GM19463 (cell line): ENCODE data around the gene PTPN12.

ENCODE experiments used
- ATAC-seq: cut with Tn5 transposase; IDR thresholded peaks from one replicate; pipeline ENCODE4 v1.9.1; 2021; ENCODE audit warnings: mild to moderate bottlenecking, moderate library complexity; ENCODE audit not compliant: unreplicated experiment

PTPN12 gene

DNA sequence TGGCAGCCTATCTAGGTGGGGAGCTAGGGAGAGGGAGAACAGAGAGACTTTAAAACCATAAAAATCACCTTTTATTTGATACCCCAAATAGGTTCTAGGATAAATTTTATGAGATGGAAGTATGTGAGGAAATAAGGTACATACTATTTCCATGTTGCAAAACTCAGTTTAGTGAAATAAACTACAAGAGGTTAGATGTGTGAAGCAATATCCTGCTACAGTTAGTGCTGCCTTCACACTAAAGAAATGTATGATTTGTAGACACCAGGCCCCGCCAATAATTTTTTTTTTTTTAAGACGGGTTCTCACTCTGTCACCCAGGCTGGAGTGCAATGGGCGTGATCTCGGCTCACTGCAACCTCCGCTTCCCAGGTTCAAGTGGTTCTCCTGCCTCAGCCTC, 124.7 kb downstream of the PTPN12 start:
- no peak for ATAC-seq

DNA sequence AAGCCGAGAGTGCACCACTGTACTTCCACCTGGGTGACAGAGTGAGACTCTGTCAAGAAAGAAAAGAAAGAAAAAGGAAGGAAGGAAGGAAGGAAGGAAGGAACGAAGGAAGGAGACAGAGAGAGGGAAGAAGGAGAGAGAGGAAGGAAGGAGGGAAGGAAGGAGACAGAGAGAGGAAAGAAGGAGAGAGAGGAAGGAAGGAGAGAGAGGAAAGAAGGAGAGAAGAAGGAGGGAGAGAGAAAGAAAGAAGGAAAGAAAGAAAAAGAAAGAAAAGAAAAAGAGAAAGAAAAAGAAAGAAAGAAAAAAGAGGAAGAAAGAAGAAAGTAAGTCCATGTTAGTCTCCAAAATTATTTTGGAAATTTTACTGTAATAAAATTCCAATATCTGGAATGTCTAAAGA, 125.8 kb downstream of the PTPN12 start:
- no peak for ATAC-seq

DNA sequence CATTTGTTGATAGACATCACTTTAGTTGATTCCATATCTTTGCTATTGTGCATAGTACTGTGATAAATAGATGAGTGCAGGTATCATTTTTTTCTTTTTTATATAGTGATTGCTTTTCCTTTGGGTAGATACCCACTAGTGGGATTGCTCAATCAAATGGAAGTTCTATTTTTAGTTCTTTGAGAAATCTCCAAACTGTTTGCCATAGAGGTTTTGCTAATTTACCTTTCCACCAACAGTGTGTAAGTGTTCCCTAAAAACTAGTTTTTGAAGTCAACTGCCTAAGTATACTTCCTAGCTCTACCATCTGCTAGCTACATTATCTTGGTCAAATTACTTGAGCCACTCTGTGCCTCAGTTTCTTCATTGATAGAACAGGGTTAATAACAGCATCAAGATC, 127.6 kb downstream of the PTPN12 start:
- ATAC-seq = no peak

DNA sequence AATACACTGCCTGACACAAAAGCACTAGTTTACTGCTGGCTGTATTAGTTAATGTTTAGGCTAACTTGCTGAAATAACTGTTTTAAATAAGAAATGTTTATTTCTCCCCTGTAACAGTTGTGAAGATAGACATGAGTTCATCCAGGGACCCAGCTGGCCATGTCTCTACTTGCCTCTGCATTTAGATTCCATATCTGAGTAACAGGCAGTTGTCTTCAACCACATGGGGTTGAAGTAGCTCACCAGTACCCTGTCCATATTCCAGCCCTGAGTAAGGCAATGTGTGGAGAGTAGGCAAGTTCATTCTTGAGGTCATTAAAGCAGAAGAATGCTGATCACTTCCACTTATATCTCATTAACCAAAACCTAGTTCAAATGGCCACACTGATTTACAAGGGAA, 128.1 kb downstream of the PTPN12 start:
- no peak for ATAC-seq

DNA sequence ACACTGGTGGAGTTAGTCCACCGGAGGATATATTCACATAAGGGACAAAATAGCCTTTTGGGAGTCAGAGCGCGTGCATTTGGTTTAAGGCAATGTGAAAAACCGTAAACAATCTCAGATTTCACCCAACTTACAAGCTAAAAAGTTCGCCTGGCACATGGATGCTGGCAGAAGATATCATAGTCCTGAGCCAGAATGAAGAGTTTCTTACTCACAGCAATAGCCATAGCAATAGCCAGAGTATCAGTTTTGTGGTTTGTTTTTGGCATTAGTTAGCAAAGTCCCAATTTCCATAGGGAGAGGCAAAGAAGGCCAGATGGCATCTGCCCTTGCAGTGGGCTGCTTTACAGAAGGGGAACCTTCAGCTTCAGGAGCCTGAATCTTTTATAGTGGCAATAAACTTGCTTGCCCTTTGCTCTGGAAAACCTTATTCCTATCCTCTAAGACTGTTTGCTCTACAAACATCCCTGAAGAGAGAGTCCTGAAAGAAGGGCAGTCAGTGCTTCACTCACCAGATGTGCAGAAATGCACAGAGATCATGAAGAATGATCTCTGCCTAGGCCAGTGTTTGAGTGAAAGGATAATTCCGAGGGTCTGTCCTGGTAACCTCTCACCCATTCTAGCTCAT, 130.5 kb downstream of the PTPN12 start:
- ATAC-seq = no peak

DNA sequence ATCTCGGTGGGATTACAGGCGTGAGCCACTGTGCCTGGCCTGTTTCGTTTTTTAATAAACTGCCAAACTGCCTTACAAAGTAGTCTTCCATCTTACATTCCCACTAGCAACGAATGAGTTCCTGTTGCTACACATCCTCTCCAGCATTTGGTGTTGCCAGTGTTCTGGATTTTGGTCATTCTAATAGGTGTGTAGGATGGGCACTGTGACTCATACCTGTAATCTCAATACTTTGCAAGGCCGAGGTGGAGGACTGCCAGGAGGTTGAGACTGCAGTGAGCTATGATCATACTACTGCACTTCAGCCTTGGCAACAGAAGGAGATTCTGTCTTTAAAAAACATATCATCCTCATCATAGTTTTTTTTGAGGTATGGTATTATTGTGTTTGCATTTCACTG, 137.8 kb downstream of the PTPN12 start:
- ATAC-seq = peak; percentile 77

DNA sequence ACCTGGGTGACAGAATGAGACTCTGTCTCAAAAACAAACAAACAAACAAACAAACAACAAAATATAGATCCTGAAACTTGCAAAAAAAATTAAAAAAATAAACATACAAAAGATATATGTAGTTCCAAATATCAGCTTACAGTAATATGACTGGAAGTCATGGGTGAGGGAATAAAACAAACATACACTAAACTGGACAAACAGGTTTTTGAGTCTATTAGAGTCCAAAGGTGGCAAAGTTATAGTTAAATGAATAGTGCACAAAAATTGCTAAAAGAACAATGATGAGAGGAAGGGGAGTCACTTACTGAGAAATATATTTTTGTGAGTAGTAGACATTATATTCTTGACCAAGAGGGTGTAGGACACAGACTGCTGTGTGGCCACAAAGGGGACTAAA, 142.5 kb downstream of the PTPN12 start:
- ATAC-seq = no peak

DNA sequence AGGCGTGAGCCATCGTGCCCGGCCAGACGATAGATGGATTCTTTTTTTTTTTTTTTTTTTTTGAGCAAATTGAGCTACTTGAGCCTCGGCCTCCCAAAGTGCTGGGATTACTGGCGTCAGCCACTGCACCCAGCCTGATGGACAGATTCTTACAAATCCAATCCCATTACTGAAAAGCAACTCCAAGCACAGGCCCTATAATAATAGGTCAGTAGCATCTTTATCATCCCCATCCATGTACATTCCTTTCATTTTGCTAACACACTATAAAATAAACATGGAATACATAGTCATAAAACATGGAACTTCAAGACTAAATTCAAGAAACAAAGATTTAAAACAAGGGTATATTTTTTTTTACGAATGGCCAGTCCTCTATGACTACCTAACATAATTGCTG, 143.2 kb downstream of the PTPN12 start:
- ATAC-seq = no peak

DNA sequence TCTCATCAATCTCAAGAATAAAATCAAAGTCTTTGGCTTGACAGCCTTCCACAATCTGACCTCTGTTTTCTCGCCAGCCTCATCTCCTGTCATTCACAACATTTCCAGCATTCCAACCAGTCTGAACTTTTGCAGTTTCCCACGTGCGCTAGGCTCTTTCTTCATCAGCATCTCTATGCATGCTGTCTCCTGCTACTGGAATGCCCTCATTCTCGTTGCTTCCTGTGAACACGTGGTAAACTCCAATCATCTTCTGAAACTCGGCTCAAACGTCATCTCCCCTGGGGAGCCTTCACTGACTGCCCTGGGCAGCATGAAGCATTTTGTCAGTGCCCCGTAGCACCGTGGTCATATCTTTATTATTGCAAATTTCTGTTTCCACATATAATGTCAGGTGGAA, 146.9 kb downstream of the PTPN12 start:
- no peak for ATAC-seq

DNA sequence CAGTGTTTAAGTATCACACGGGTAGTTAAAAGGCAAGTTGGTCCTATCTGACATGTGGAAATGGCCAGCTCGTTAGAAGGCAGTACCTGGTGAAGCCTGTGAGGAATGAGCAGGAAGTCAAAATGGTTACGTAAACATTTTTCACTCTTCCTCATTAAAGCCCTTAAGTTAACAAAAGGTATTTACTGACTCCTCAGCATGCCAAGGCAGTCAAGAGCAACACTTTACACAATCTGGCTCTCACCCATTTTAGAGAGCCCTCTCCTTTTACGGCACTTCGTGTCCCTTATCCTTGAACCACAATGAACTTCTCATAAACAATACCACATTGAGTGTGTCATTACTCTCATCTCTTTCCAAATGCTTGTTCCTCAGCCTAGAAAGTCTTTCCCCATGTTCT, 148.1 kb downstream of the PTPN12 start:
- ATAC-seq = no peak

DNA sequence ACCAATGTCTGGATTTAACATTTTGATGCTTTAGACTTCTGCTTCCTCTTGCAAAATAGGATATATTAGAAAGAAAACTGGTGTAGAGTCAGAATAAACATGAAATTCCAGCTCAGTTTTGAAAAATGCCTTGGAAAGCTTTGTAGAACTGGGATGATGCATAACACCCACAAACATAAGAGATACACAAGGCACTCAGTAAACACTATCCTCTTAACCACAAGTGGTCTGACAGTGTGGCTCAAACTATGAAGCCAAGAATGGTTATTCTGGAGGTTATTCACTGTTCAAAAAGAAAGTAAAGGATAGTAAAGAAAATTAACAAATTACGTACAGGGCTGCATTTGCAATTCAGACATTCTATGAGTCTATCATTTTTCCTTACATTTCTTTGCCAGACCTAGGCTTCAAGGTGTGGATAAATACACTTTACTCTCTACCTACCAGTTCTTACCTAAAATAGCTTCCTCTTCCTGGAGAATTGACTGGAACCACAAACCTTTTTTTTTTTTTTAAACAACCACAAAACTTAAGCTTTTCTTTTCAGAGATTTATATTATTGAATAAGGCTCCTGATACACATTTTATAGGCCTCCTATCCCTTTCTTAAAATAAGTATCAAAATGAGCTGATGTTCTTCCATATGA, 150.1 kb downstream of the PTPN12 start:
- ATAC-seq = no peak

DNA sequence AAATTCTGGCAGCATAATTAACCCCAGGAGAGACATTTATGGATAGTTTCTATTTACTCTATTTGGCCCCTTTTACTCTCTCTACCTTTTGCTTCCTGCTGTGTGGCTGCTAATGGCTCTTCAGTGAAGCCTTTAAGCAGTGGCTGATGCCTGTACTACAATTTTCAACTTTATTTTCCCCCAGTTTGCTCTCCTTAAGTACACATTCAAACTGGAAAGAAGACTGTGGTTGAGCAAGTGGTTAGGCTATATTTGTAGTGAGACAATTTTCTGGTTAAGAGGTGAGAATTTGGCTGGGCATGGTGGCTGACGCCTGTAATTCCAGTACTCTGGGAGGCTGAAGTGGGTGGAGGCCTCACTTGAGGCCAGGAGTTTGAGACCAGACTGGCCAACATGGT, 150.7 kb downstream of the PTPN12 start:
- ATAC-seq = no peak
